Measurements from ENCODE around the gene LY6G6C. TPM values are rescaled to one million over a fixed set of nuclear protein-coding genes. Genes with fewer than 3 reads are reported as not detected.

LY6G6C gene
- polyA plus RNA-seq, 3 donors = 0.27 TPM; not detected in 2

- intact Hi-C loops (cut with micrococcal nuclease) = no loop called here
- H2AFZ ChIP-seq (ENCODE audit: insufficient read depth, low read depth, low read length, poor library complexity, severe bottlenecking) = no peak overlapping the region
- Mint-ChIP-seq H3K4me3 (no peak overlapping the region), H3K36me3 (peaks cover 19 to 29% of the 10 kb centered on the region in 2 donors), H3K4me1 (peaks cover 36% of the 10 kb centered on the region), H3K27ac (peak overlapping the region in 2 of 7 donors; percentile 10 to 12), H3K9me3 (no peaks in the 10 kb centered on the region), H3K27me3 (ENCODE audit: low read depth in 3 of 3) (peaks cover 0 to 2% (median 0%) of the 10 kb centered on the region in 3 donors)
- no peaks in the 10 kb centered on the region for H3K27me3 ChIP-seq (ENCODE audit: control insufficient read depth in 2 of 2, insufficient read depth in 2 of 2, low read length in 2 of 2)
- H3K9ac ChIP-seq (ENCODE audit: insufficient read depth, low read length, poor library complexity, severe bottlenecking) = no peak overlapping the region
- WGBS (ENCODE audit: insufficient coverage) = no CpG with 5 or more reads among the region's 3 CpGs
- peaks cover 23% of the 10 kb centered on the region for H3K79me2 ChIP-seq (ENCODE audit: insufficient read depth, low read length)
- H3K9me3 ChIP-seq (replicated peaks in 1 of 2; ENCODE audit: control insufficient read depth in 1 of 2, insufficient read depth in 1 of 2, low read length in 2 of 2) = no peaks in the 10 kb centered on the region
- H3K4me3 ChIP-seq (replicated peaks in 1 of 3; ENCODE audit: low read depth in 2 of 3, low read length in 3 of 3) = no peak overlapping the region
- TF ChIP-seq CTCF (IDR thresholded peaks at IDR 0.05) = no peak
- H3K27ac ChIP-seq (ENCODE audit: low read depth in 1 of 2, low read length in 2 of 2) = no peak overlapping the region
- H4K20me1 ChIP-seq (ENCODE audit: insufficient read depth, low read length) = no peaks in the 10 kb centered on the region
- no peak overlapping the region for H3K4me2 ChIP-seq (replicated peaks; ENCODE audit: extremely low read depth, low read length, poor library complexity, severe bottlenecking)
- peaks cover 0 to 19% of the 10 kb centered on the region in 2 donors for H3K36me3 ChIP-seq (replicated peaks in 1 of 2; ENCODE audit: control insufficient read depth in 1 of 2, insufficient read depth in 2 of 2, low read length in 2 of 2)
- peaks cover 28 to 38% of the 10 kb centered on the region in 2 donors for H3K4me1 ChIP-seq (ENCODE audit: control insufficient read depth in 1 of 2, insufficient read depth in 2 of 2, low read length in 2 of 2)
- DNase-seq = no peak
Observed at GRCh38 chr6:31742894-31743293, 21.3 kb upstream of the LY6G6C start.

GRCh38 chr6:31741815-31742214, 20.3 kb upstream of the LY6G6C start:
- no peak for TF ChIP-seq CTCF (IDR thresholded peaks at IDR 0.05)
- H3K79me2 ChIP-seq (ENCODE audit: insufficient read depth, low read length) = peaks cover 25% of the 10 kb centered on the region
- H3K4me2 ChIP-seq (replicated peaks; ENCODE audit: extremely low read depth, low read length, poor library complexity, severe bottlenecking) = no peak overlapping the region
- Mint-ChIP-seq H3K27me3 (ENCODE audit: low read depth in 3 of 3) (peaks cover 0 to 2% (median 0%) of the 10 kb centered on the region in 3 donors), H3K4me3 (peak overlapping the region in 1 of 2 donors; percentile 39), H3K4me1 (peaks cover 47% of the 10 kb centered on the region), H3K36me3 (peaks cover 9 to 22% of the 10 kb centered on the region in 2 donors), H3K27ac (peak overlapping the region in 4 of 7 donors; percentile 8 to 55 (median 20)), H3K9me3 (no peaks in the 10 kb centered on the region)
- peaks cover 0 to 10% of the 10 kb centered on the region in 2 donors for H3K36me3 ChIP-seq (replicated peaks in 1 of 2; ENCODE audit: control insufficient read depth in 1 of 2, insufficient read depth in 2 of 2, low read length in 2 of 2)
- H3K27me3 ChIP-seq (ENCODE audit: control insufficient read depth in 2 of 2, insufficient read depth in 2 of 2, low read length in 2 of 2) = no peaks in the 10 kb centered on the region
- WGBS (ENCODE audit: insufficient coverage) = 100% methylated on average over 1 of the region's 2 CpGs
- no peaks in the 10 kb centered on the region for H4K20me1 ChIP-seq (ENCODE audit: insufficient read depth, low read length)
- no peak overlapping the region for H3K4me3 ChIP-seq (replicated peaks in 1 of 3; ENCODE audit: low read depth in 2 of 3, low read length in 3 of 3)
- intact Hi-C loops (cut with micrococcal nuclease) = no loop called here
- H2AFZ ChIP-seq (ENCODE audit: insufficient read depth, low read depth, low read length, poor library complexity, severe bottlenecking) = no peak overlapping the region
- H3K4me1 ChIP-seq (ENCODE audit: control insufficient read depth in 1 of 2, insufficient read depth in 2 of 2, low read length in 2 of 2) = peaks cover 38 to 48% of the 10 kb centered on the region in 2 donors
- no peaks in the 10 kb centered on the region for H3K9me3 ChIP-seq (replicated peaks in 1 of 2; ENCODE audit: control insufficient read depth in 1 of 2, insufficient read depth in 1 of 2, low read length in 2 of 2)
- H3K27ac ChIP-seq (ENCODE audit: low read depth in 1 of 2, low read length in 2 of 2) = no peak overlapping the region
- no peak for DNase-seq
- H3K9ac ChIP-seq (ENCODE audit: insufficient read depth, low read length, poor library complexity, severe bottlenecking) = no peak overlapping the region

Measured in CD14-positive monocyte (primary cell).